PC-9 (cell line): ENCODE data around the gene NRG4.

ENCODE experiments used
- EZH2 ChIP-seq: fragments of 200-600 bp; sonication (generic); IDR thresholded peaks from 2 replicates; pipeline ENCODE4 v1.8.0; 2017; ENCODE audit warnings: antibody characterized with exemption, low read depth
- TF ChIP-seq, protein P1 (sequence below): fragments of 200-600 bp; sonication (generic); conservative IDR thresholded peaks from 2 replicates; pipeline ENCODE4 v1.6.1; 2017; ENCODE audit warnings: mixed run types, antibody characterized with exemption, mild to moderate bottlenecking, moderate library complexity

DNA sequence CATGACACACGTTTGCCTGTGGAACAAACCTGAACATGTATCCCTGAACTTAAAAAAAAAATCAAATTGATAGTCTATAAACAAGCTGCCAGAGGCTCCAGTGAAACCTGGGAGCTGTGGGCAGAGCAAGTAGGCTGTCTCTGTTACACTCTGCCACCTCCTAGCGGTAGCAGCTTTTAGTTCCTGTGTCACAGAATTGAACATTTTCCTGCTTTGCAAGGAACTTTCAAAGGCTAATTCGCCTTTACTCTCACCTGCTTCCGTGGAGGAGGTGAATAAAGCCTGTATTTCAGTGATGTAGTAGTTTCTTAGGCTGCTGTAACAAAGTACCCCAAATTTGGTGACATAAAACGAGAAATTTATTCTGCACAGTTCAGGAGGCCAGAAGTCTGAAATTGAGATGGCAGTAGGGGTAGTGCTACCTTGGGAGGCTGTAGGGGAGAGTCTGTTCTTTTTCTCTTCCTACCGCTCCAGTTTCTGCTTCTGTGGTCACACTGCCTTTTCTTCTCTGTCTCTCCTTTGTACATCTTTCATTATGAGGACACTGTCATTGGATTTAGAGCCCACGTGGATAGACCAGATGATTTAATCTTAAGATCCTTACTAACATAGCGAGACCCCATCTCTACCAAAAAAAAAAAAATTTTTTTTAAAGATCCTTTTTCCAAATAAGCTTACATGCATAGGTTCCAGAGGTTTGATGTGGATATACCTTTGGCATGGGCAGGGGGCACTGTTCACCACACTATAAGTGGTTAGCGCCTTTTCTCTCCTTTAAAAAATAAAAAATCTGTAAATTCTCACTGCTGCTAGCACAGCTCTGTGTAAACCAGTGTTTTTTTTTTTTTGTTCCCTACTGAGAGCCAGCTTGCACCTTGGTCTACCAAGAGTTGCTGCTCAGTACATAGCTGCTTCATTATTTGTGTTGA lies 83.3 kb downstream of the NRG4 start:
- TF ChIP-seq, protein P1, sequence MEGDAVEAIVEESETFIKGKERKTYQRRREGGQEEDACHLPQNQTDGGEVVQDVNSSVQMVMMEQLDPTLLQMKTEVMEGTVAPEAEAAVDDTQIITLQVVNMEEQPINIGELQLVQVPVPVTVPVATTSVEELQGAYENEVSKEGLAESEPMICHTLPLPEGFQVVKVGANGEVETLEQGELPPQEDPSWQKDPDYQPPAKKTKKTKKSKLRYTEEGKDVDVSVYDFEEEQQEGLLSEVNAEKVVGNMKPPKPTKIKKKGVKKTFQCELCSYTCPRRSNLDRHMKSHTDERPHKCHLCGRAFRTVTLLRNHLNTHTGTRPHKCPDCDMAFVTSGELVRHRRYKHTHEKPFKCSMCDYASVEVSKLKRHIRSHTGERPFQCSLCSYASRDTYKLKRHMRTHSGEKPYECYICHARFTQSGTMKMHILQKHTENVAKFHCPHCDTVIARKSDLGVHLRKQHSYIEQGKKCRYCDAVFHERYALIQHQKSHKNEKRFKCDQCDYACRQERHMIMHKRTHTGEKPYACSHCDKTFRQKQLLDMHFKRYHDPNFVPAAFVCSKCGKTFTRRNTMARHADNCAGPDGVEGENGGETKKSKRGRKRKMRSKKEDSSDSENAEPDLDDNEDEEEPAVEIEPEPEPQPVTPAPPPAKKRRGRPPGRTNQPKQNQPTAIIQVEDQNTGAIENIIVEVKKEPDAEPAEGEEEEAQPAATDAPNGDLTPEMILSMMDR, result peak; percentile 47
- no peak for TF ChIP-seq EZH2
